Measurements from ENCODE around the gene HOXB4.

Gene HOXB4

GRCh38 chr17:48617471-48618255 is 39.5 kb upstream of the HOXB4 start:
- no peak for DNase-seq (ENCODE audit: low read depth)
- no peak for TF ChIP-seq CTCF (conservative IDR thresholded peaks at IDR 0.05; ENCODE audit: low read depth, low read length)
- no peak overlapping the region for H3K4me3 ChIP-seq (ENCODE audit: low read length)

GRCh38 chr17:48616717-48617470 is 38.7 kb upstream of the HOXB4 start:
- H3K4me3 ChIP-seq (ENCODE audit: low read length), result no peak overlapping the region
- no peak for DNase-seq (ENCODE audit: low read depth)
- no peak for TF ChIP-seq CTCF (conservative IDR thresholded peaks at IDR 0.05; ENCODE audit: low read depth, low read length)

- DNase-seq (ENCODE audit: low read depth), result no peak
- no peak for TF ChIP-seq CTCF (conservative IDR thresholded peaks at IDR 0.05; ENCODE audit: low read depth, low read length)
- no peak overlapping the region for H3K4me3 ChIP-seq (ENCODE audit: low read length)
Observed at GRCh38 chr17:48615963-48616716, 38.0 kb upstream of the HOXB4 start.

GRCh38 chr17:48615047-48615962 is 37.2 kb upstream of the HOXB4 start, which contains the start of gene HOXB8:
Gene HOXB8, minus strand, starts transcription at chr17:48615292. Its CDS starts 588 bp downstream, at chr17:48614704.
- no peak for TF ChIP-seq CTCF (conservative IDR thresholded peaks at IDR 0.05; ENCODE audit: low read depth, low read length)
- no peak within 1 kb of the TSS for H3K4me3 ChIP-seq (ENCODE audit: low read length)
- DNase-seq (ENCODE audit: low read depth), result no peak

- H3K4me3 ChIP-seq (ENCODE audit: low read length), result no peak overlapping the region
- no peak for TF ChIP-seq CTCF (conservative IDR thresholded peaks at IDR 0.05; ENCODE audit: low read depth, low read length)
- DNase-seq (ENCODE audit: low read depth), result no peak
Observed at GRCh38 chr17:48613862-48614694, 35.9 kb upstream of the HOXB4 start.

Measured in retinal pigment epithelial cell (primary cell).